DMS 273 (cell line): ENCODE data around the gene PPFIBP2.

ENCODE experiments used
- DNase-seq: peaks from one replicate; lab custom pipeline; 2025; ENCODE audit not compliant: unreplicated experiment; lab: John Stamatoyannopoulos, UW

PPFIBP2 gene

GRCh38 chr11:7595016-7595866 lies 81.4 kb downstream of the PPFIBP2 start:
- peak; percentile 54 for DNase-seq

- no peak for DNase-seq
These were observed 82.2 kb downstream of the PPFIBP2 start for GRCh38 chr11:7595951-7596350.

- DNase-seq, result no peak
These were observed 83.2 kb downstream of the PPFIBP2 start for GRCh38 chr11:7596975-7597391.

GRCh38 chr11:7597620-7598019 lies 83.8 kb downstream of the PPFIBP2 start:
- no peak for DNase-seq

- no peak for DNase-seq
These were observed 85.4 kb downstream of the PPFIBP2 start for GRCh38 chr11:7599209-7599608.

GRCh38 chr11:7600205-7600775 lies 86.5 kb downstream of the PPFIBP2 start:
- no peak for DNase-seq

- DNase-seq, result peak; percentile 2
These were observed 89.4 kb downstream of the PPFIBP2 start for GRCh38 chr11:7603031-7603781.

GRCh38 chr11:7604331-7604955 lies 90.6 kb downstream of the PPFIBP2 start:
- no peak for DNase-seq

GRCh38 chr11:7605186-7605943 lies 91.6 kb downstream of the PPFIBP2 start:
- DNase-seq, result no peak

GRCh38 chr11:7606496-7606895 lies 92.7 kb downstream of the PPFIBP2 start:
- DNase-seq, result no peak

GRCh38 chr11:7609015-7609414 lies 95.2 kb downstream of the PPFIBP2 start:
- DNase-seq, result no peak

GRCh38 chr11:7609521-7609920 lies 95.7 kb downstream of the PPFIBP2 start:
- no peak for DNase-seq

GRCh38 chr11:7610393-7610792 lies 96.6 kb downstream of the PPFIBP2 start:
- no peak for DNase-seq

GRCh38 chr11:7611411-7611810 lies 97.6 kb downstream of the PPFIBP2 start:
- DNase-seq, result no peak

- no peak for DNase-seq
These were observed 98.4 kb downstream of the PPFIBP2 start for GRCh38 chr11:7612056-7612660.

- DNase-seq, result no peak
These were observed 99.0 kb downstream of the PPFIBP2 start for GRCh38 chr11:7612661-7613393.

GRCh38 chr11:7613394-7613720 lies 99.6 kb downstream of the PPFIBP2 start:
- DNase-seq, result no peak

GRCh38 chr11:7614656-7615055 lies 100.9 kb downstream of the PPFIBP2 start:
- no peak for DNase-seq

GRCh38 chr11:7617032-7617431 lies 103.2 kb downstream of the PPFIBP2 start:
- no peak for DNase-seq

- DNase-seq, result no peak
These were observed 105.5 kb downstream of the PPFIBP2 start for GRCh38 chr11:7619322-7619721.
